Ramos (cell line): ENCODE measurements around the gene ZCCHC7.

Source experiments
- in situ Hi-C: fragments of 300-500 bp; cut with MboI; formaldehyde crosslinking; loops from one replicate; pipeline ENCODE4 v1.14.3; 2022; ENCODE audit warnings: low sequenced_read_pairs; ENCODE audit not compliant: unreplicated experiment

The ZCCHC7 gene

GRCh38 chr9:37165644-37166043 is 45.3 kb downstream of the ZCCHC7 start:
- in situ Hi-C loops, result no loop called here

GRCh38 chr9:37167456-37168047 is 47.2 kb downstream of the ZCCHC7 start:
- in situ Hi-C loops, result no loop called here

DNA sequence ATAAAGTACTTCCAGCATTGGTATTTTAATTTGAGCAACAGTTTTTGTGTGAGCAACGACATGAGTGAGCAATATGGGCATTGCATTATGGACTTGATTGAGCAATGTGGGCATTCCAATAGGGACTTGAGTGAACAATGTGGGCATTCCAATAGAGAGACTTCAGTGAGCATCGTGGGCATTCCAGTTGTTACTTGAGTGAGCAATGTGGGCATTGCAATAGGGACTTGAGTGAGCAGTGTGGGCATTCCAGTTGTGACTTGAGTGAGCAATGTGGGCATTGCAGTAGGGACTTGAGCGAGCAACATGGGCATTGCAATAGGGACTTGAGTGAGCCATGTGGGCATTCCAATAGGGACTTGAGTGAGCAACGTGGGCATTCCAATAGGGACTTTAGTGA is 52.2 kb downstream of the ZCCHC7 start:
- in situ Hi-C loops, result no loop called here

DNA sequence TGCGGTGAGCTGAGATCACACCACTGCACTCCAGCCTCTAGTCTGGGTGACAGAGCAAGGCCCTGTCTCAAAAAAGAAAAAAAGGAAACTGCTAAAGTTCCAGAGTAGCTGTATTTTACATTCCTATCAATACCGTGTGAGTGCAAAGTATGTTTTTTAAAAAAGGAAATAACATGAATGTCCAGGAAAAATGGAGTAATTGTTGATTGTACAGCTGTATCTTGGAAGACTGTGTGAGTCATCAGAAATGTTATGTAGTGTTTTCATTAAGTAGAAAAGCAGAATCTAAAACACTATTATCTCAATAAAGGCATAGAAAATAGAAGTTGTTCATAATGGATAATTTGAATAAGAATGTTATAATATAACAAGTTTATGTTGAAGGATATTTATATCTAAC is 53.9 kb downstream of the ZCCHC7 start:
- in situ Hi-C loops, result no loop called here

GRCh38 chr9:37178742-37179141 is 58.4 kb downstream of the ZCCHC7 start:
- in situ Hi-C loops, result loop anchor here (5.0 kb wide), 1 partner anchor 51 kb away; no protein-coding TSS in a partner anchor

DNA sequence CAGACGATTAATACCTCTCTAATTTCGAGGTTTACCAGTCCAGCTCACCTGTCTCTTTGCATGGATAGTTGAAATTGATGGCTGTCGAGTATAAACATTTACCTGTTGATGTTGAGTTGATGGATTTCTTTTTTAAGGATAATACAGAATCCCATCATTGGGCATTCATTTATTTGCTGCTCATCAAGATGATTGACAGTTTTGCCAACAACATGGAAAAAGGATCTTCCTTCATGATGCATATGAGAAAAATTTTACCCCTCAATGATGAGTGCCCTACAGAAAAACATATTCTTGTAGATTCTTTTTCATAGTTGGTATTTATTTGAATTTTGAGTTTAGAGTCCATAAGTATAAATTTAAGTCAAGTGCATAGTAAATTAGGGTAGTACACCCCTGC is 59.2 kb downstream of the ZCCHC7 start:
- in situ Hi-C loops, result loop anchor here (5.0 kb wide), 1 partner anchor 52 kb away; no protein-coding TSS in a partner anchor

GRCh38 chr9:37180138-37180537 is 59.8 kb downstream of the ZCCHC7 start:
- in situ Hi-C loops, result no loop called here

- in situ Hi-C loops, result no loop called here
Measured at GRCh38 chr9:37182718-37183117, 62.3 kb downstream of the ZCCHC7 start.

DNA sequence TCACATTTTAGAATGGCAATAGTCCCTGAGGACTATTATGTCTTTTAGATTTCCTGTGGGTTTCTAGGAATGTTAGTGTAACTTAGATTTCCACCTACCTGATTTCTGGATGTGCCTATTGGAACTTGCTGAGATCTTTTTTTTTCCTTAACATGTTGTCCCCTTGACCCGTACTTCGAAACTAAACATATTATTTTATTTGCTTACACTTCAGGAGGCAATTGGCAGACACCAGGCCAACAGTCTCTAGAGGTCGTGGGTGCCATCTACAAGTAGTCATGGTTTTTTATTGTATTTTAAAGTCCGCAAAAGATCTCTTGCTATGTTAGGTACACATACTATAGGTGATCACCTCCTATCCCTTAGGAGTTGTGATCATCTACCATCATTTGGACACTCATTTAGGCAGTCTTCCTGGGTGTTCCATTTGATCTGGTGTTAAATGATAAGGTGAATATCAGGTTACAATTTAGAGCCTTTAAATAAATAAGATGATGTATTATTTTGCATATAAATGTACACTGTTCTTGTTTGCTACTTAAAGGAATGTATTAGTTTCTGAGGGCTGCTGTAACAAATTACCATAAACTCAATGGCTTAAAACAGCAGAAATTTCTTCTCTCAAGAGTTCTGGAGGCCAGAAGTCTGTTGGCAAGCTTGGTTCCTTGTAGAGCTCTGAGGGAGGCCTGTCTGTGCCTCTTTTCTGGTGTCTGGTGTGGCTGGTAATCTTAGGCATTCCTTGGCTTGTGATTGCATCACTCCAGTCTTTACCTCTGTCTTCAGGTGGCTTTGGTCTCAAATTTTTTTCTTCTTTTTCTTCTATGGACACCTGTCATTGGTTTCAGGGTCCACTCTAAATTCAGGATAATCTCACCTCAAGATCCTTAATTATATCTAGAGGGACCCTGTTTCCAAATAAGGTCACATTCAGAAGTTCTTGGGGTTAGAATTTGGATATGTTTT is 64.8 kb downstream of the ZCCHC7 start:
- in situ Hi-C loops, result loop anchor here (5.0 kb wide), 1 partner anchor 117 kb away; no protein-coding TSS in a partner anchor

- in situ Hi-C loops, result loop anchor here (5.0 kb wide), 1 partner anchor 115 kb away; no protein-coding TSS in a partner anchor
Measured at GRCh38 chr9:37187292-37187691, 66.9 kb downstream of the ZCCHC7 start.

- in situ Hi-C loops, result loop anchor here (5.0 kb wide), 1 partner anchor 114 kb away; no protein-coding TSS in a partner anchor
Measured at GRCh38 chr9:37187713-37188439, 67.5 kb downstream of the ZCCHC7 start.

GRCh38 chr9:37190739-37191138 is 70.4 kb downstream of the ZCCHC7 start:
- in situ Hi-C loops, result loop anchor here (10.0 kb wide), 2 partner anchors 166 to 194 kb away; no protein-coding TSS in a partner anchor

DNA sequence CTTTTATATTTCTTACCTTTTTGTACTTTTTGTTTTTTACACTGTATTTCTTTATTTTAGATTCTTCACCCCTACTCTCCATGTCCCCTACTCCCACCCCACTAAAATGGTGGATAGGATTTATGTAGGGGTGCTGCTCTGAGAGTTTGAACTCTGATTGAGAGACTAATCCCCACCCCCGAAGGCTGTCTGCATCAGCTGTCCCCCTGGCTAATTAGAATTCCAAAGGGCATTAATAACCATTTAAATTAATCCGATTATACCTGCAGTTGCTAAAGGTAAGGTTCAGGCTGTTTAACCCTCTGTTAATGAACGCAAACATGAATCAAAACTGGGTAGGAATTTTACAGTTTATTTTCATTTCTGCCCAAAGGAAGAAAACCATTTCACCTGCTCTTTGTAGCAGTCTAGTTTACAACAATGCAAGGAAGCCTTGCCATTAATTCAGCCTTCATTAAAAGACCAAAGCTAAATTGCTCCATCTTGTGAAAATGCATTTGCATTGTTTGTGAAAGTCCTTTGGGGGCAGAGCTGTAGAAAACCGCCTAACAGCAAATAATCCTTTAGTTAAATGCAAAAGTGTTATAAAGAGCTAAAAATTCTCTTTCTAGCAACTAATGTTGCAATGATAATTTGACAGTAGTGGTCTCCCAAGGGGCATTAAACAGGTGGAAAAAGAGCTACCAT is 71.2 kb downstream of the ZCCHC7 start:
- in situ Hi-C loops, result loop anchor here (10.0 kb wide), 2 partner anchors 167 to 193 kb away; no protein-coding TSS in a partner anchor

DNA sequence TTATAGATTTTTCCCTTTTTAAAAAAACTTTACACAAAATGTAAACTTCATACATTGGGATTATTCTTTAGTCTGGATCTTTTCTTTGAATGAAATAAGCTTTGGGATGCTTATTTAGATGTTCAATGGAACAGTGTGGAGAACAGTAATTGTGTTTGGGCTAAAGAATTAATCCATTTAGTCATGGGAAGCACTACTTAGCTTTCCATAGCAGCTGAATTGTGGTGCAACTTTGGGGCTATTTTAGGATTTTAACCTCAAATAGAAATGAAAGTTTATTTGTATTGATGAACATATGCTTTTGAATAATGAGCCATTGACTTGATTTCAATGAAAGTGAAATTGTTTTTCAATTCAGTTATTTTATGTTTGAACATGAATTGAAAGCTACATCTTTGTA is 72.4 kb downstream of the ZCCHC7 start:
- in situ Hi-C loops, result loop anchor here (10.0 kb wide), 2 partner anchors 168 to 192 kb away; no protein-coding TSS in a partner anchor

- in situ Hi-C loops, result loop anchor here (10.0 kb wide), 2 partner anchors 173 to 187 kb away; no protein-coding TSS in a partner anchor
Measured at GRCh38 chr9:37197158-37198038, 77.0 kb downstream of the ZCCHC7 start.

DNA sequence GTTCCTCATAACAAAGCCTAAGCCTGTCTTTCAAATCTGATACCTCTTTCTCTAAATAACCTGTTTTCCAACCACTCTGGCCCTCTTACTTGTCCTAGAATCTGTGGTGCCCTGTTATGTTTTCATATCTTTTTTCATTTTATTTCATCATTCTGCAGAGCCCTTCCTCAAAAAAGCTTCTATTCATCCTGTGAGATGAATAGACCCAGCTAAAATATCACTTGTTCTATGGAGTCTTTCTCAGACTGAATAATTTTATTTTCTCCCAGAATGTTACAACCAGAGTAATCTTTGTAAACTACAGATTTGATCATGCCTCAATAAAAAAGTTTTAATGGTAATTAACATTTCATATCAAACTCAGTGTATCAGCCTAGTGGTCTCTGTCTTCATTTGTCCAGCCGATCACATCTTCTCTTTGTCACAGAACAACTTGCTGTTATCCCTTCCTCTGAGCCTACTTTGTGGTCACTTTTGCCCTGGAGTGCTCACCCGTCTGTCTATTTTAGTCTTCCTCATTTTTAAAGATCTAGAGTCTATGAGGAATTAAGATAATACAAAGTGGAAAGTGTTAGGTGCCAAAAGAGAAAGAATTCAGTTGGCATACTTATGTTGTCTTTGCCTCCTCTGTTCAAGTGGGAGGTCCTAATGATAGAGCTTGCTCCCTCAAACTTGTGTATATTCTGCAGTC is 77.8 kb downstream of the ZCCHC7 start:
- in situ Hi-C loops, result loop anchor here (10.0 kb wide), 2 partner anchors 173 to 187 kb away; no protein-coding TSS in a partner anchor

DNA sequence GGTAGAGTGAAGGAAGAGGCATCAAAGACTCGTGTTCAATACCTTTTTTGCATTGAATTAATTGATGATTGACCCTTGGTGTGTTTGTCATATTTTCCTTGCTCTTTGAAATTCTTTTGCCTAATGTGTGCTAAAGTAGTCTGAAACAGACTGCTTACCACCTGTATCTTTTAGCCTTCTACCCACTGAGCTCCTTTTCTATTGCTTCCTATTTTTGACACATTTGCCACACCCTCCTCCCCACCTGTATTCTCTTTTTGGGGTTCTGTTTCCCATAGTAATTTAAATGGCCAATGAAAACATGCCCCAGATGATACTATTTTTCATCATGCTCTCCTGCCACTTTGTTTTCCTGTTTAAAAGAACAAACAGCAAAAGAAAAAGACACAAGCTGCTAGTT is 78.5 kb downstream of the ZCCHC7 start:
- in situ Hi-C loops, result loop anchor here (10.0 kb wide), 2 partner anchors 174 to 186 kb away; no protein-coding TSS in a partner anchor

GRCh38 chr9:37200433-37201005 is 80.1 kb downstream of the ZCCHC7 start:
- in situ Hi-C loops, result no loop called here
